GM18526 (cell line): ENCODE data around the gene PRR7.

Source experiments
- POLR2A ChIP-seq: IDR thresholded peaks from 3 replicates; pipeline ENCODE4 v1.6.1; 2011; ENCODE audit not compliant: insufficient read length; ENCODE audit errors: extremely low read depth

The PRR7 gene

GRCh38 chr5:177454397-177455035 lies 7.9 kb downstream of the PRR7 start:
- no peak for TF ChIP-seq POLR2A

- TF ChIP-seq POLR2A, result peak; percentile 49
These were observed 8.5 kb downstream of the PRR7 start for GRCh38 chr5:177455036-177455660.

- TF ChIP-seq POLR2A, result peak; percentile 40
These were observed 9.3 kb downstream of the PRR7 start for GRCh38 chr5:177455661-177456590.

- TF ChIP-seq POLR2A, result no peak
These were observed 10.0 kb downstream of the PRR7 start for GRCh38 chr5:177456591-177456964.

- no peak for TF ChIP-seq POLR2A
These were observed 10.6 kb downstream of the PRR7 start for GRCh38 chr5:177456976-177457851.

- TF ChIP-seq POLR2A, result peak; percentile 6
These were observed 11.5 kb downstream of the PRR7 start for GRCh38 chr5:177457852-177458681.

DNA sequence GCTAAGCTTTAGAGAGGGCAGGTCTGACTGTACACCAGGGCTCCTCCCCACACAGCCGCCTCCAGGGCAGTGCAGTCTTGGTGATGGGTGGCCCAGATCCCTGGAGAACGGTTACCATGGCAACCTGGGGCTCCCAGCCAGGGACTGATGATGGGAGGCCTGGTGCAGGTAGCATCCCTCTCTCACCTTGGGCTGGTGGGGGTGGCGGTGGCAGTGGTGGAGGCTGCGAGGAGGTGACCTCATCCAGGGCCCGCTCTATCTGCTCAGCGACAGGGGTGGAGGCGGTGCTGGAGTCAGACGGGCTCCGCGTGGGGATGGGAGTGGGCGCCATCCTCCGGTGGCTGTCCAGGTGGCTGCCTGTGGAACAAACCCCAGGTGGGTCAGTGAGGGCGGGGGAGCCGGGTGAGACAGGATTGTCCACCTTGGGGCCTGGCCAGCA lies 12.3 kb downstream of the PRR7 start:
- TF ChIP-seq POLR2A, result no peak

DNA sequence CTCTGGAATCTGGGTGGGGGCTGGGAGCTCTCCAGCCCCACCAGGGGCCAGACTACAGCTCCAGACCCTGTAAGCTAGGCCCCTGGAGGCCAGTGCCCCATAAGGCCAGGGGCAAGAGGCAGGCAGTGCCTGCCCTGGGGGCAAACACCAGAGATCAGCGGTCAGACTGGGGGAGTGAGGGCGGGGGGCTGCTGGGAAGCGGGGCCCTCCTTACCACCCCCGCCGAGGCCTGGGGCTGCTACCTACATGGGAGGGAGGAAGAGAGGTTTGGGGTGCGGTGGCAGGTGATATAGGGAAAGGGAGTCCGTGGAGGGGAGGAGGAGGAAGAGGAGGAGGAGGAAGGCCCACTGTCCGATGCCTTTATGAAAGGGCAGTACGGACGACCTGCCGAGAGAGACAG lies 12.7 kb downstream of the PRR7 start:
- TF ChIP-seq POLR2A, result no peak

- no peak for TF ChIP-seq POLR2A
These were observed 13.4 kb downstream of the PRR7 start for GRCh38 chr5:177459819-177460628.

DNA sequence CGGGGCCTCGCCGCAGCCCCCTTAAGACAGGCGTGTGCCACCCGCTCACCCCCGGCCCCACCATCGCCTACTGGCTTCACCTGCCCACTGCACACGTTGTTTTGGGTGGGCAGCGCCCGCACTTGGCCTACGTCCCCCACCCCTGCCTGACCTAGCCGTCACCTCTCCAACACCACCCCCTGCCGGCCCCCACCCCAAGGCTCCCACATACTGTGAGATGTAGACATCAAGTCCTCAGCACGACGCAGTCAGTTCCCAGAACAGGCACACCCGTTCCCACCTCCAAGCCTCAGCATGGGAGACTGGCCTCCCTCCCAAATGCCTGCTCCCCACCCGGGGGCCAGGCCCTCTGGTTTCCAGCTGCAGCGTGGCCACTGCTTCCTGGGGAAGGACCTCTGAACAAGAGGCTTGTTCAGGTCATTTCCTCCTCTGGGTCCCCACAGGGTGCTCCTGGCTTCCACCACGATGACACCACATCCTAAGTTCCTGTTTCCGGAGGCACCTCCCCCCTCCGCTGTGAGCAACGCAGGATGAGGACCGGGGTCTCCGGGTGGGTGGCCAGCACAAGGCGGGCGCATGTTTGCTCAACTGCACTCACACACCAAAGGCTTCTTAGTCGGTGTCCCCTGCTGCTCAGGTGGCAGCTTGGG lies 15.5 kb downstream of the PRR7 start:
- no peak for TF ChIP-seq POLR2A

- TF ChIP-seq POLR2A, result no peak
These were observed 18.4 kb downstream of the PRR7 start for GRCh38 chr5:177465044-177465443.

- no peak for TF ChIP-seq POLR2A
These were observed 20.2 kb downstream of the PRR7 start for GRCh38 chr5:177466861-177467260.

GRCh38 chr5:177467436-177467835 lies 20.8 kb downstream of the PRR7 start:
- TF ChIP-seq POLR2A, result no peak
